ENCODE results near the gene SH3GL2. TPM values are rescaled to one million over a fixed set of nuclear protein-coding genes. Genes with fewer than 3 reads are reported as not detected.

SH3GL2 gene
- total RNA-seq, 4 donors from 2014 or later, result not detected

- intact Hi-C loops (cut with DNase I; ENCODE audit: low total_unique reads), result no loop called here
- 67 to 68% methylated on average over 3 of the region's 3 CpGs for WGBS, 2 donors
- no peak overlapping the region for H3K4me3 ChIP-seq (ENCODE audit: low read depth, poor library complexity, severe bottlenecking)
- DNase-seq (ENCODE audit: low spot score in 2 of 2), result no peak
- no peak for TF ChIP-seq POLR2A (IDR thresholded peaks at IDR 0.05)
- TF ChIP-seq CTCF (IDR thresholded peaks at IDR 0.05), result no peak
Observed at GRCh38 chr9:17637229-17637628, 58.4 kb downstream of the SH3GL2 start.

- no peak overlapping the region for H3K4me3 ChIP-seq (ENCODE audit: low read depth, poor library complexity, severe bottlenecking)
- TF ChIP-seq POLR2A (IDR thresholded peaks at IDR 0.05), result no peak
- intact Hi-C loops (cut with DNase I; ENCODE audit: low total_unique reads), result no loop called here
- no peak for DNase-seq (ENCODE audit: low spot score in 2 of 2)
Observed at GRCh38 chr9:17648516-17648915, 69.7 kb downstream of the SH3GL2 start.

- WGBS, 2 donors, result 58% methylated on average over 1 of the region's 1 CpG
- no peak for TF ChIP-seq CTCF (IDR thresholded peaks at IDR 0.05)
- no peak for TF ChIP-seq POLR2A (IDR thresholded peaks at IDR 0.05)
- no peak for DNase-seq (ENCODE audit: low spot score in 2 of 2)
- intact Hi-C loops (cut with DNase I; ENCODE audit: low total_unique reads), result no loop called here
- H3K4me3 ChIP-seq (ENCODE audit: low read depth, poor library complexity, severe bottlenecking), result no peak overlapping the region
Observed at GRCh38 chr9:17651725-17652124, 72.9 kb downstream of the SH3GL2 start.

- H3K4me3 ChIP-seq (ENCODE audit: low read depth, poor library complexity, severe bottlenecking), result no peak overlapping the region
- TF ChIP-seq CTCF (IDR thresholded peaks at IDR 0.05), result no peak
- TF ChIP-seq POLR2A (IDR thresholded peaks at IDR 0.05), result no peak
- intact Hi-C loops (cut with DNase I; ENCODE audit: low total_unique reads), result no loop called here
- no peak for DNase-seq (ENCODE audit: low spot score in 2 of 2)
- WGBS, 2 donors, result 71 to 73% methylated on average over 4 of the region's 4 CpGs
Observed at GRCh38 chr9:17653947-17654465, 75.1 kb downstream of the SH3GL2 start.

- TF ChIP-seq CTCF (IDR thresholded peaks at IDR 0.05), result no peak
- no peak for TF ChIP-seq POLR2A (IDR thresholded peaks at IDR 0.05)
- WGBS, 2 donors, result 43 to 53% methylated on average over 1 of the region's 1 CpG
- intact Hi-C loops (cut with DNase I; ENCODE audit: low total_unique reads), result no loop called here
- DNase-seq (ENCODE audit: low spot score in 2 of 2), result no peak
- H3K4me3 ChIP-seq (ENCODE audit: low read depth, poor library complexity, severe bottlenecking), result no peak overlapping the region
Observed at GRCh38 chr9:17656889-17657288, 78.0 kb downstream of the SH3GL2 start.

- WGBS, 2 donors, result 61 to 72% methylated on average over 2 of the region's 2 CpGs
- intact Hi-C loops (cut with DNase I; ENCODE audit: low total_unique reads), result no loop called here
- H3K4me3 ChIP-seq (ENCODE audit: low read depth, poor library complexity, severe bottlenecking), result no peak overlapping the region
- TF ChIP-seq POLR2A (IDR thresholded peaks at IDR 0.05) (no peak), CTCF (IDR thresholded peaks at IDR 0.05) (no peak)
- DNase-seq (ENCODE audit: low spot score in 2 of 2), result no peak
Observed at GRCh38 chr9:17658237-17658636, 79.4 kb downstream of the SH3GL2 start.
